Measurements from ENCODE around the gene SLC38A6.

Gene SLC38A6

GRCh38 chr14:60981633-60982455, 799 bp downstream of the SLC38A6 start:
- DNase-seq: no peak

GRCh38 chr14:60984196-60984595, 3.2 kb downstream of the SLC38A6 start:
- DNase-seq: no peak

- DNase-seq: no peak
Measured at GRCh38 chr14:60986500-60986899, 5.5 kb downstream of the SLC38A6 start.

- no peak for DNase-seq
Measured at GRCh38 chr14:60989599-60989998, 8.6 kb downstream of the SLC38A6 start.

GRCh38 chr14:60998617-60999016, 17.6 kb downstream of the SLC38A6 start:
- DNase-seq: no peak

GRCh38 chr14:60999536-60999935, 18.5 kb downstream of the SLC38A6 start:
- no peak for DNase-seq

- DNase-seq: no peak
Measured at GRCh38 chr14:61003571-61003970, 22.5 kb downstream of the SLC38A6 start.

- DNase-seq: no peak
Measured at GRCh38 chr14:61019537-61019936, 38.5 kb downstream of the SLC38A6 start.

GRCh38 chr14:61025251-61026223, 44.5 kb downstream of the SLC38A6 start:
- peak in 4 of 14 donors; percentile 3 to 21 (median 5) for DNase-seq

- no peak for DNase-seq
Measured at GRCh38 chr14:61026526-61026925, 45.5 kb downstream of the SLC38A6 start.

- no peak for DNase-seq
Measured at GRCh38 chr14:61031026-61031425, 50.0 kb downstream of the SLC38A6 start.

GRCh38 chr14:61033054-61033453, 52.0 kb downstream of the SLC38A6 start:
- DNase-seq: no peak

- DNase-seq: no peak
Measured at GRCh38 chr14:61033855-61034254, 52.8 kb downstream of the SLC38A6 start.

GRCh38 chr14:61034416-61035120, 53.5 kb downstream of the SLC38A6 start:
- DNase-seq: peak in 1 of 14 donors; percentile 1

GRCh38 chr14:61037215-61037614, 56.2 kb downstream of the SLC38A6 start:
- no peak for DNase-seq

GRCh38 chr14:61041704-61042103, 60.7 kb downstream of the SLC38A6 start:
- no peak for DNase-seq

- DNase-seq: no peak
Measured at GRCh38 chr14:61042220-61042619, 61.2 kb downstream of the SLC38A6 start.

GRCh38 chr14:61043506-61043905, 62.5 kb downstream of the SLC38A6 start:
- DNase-seq: no peak

- DNase-seq: no peak
Measured at GRCh38 chr14:61047021-61047420, 66.0 kb downstream of the SLC38A6 start.

GRCh38 chr14:61048640-61049039, 67.6 kb downstream of the SLC38A6 start:
- DNase-seq: no peak

GRCh38 chr14:61050417-61050816, 69.4 kb downstream of the SLC38A6 start:
- DNase-seq: no peak

GRCh38 chr14:61051051-61051450, 70.0 kb downstream of the SLC38A6 start:
- DNase-seq: no peak

GRCh38 chr14:61051621-61052020, 70.6 kb downstream of the SLC38A6 start:
- DNase-seq: no peak

Data from C1 segment of cervical spinal cord (tissue), 14 donors.